Spleen (tissue), 11 donors: ENCODE data around the gene SPINT2. TPM values are rescaled to one million over a fixed set of nuclear protein-coding genes. Genes with fewer than 3 reads are reported as not detected.

Experiments
- DNase-seq: peaks from one replicate; pipeline ENCODE4 v3.0.0-alpha.2; 2020
- H3K27ac ChIP-seq, 8 donors: fragments of 200-600 bp; sonication (generic) in 7 of 8; 1 replicate in 4 of 8; 2 replicates in 4 of 8; pipeline versions ENCODE4 v1.5.0 to v1.8.0; 2016 to 2021; ENCODE audit warnings: inconsistent platforms in 4 of 8, mild to moderate bottlenecking in 4 of 8, moderate library complexity in 1 of 8
- H3K27me3 ChIP-seq, 7 donors: fragments of 200-600 bp; sonication (generic) in 6 of 7; replicated peaks in 1 of 7; 1 replicate in 4 of 7; 2 replicates in 3 of 7; pipeline versions ENCODE4 v1.5.0 to v1.8.0; 2016 to 2021; ENCODE audit warnings: inconsistent platforms in 3 of 7, mild to moderate bottlenecking in 1 of 7
- H3K36me3 ChIP-seq, 6 donors: fragments of 200-600 bp; sonication (generic) in 5 of 6; 1 replicate in 4 of 6; 2 replicates in 2 of 6; pipeline versions ENCODE4 v1.5.0 to v1.8.0; 2016 to 2021; ENCODE audit warnings: inconsistent platforms in 2 of 6
- H3K4me1 ChIP-seq, 6 donors: fragments of 200-600 bp; sonication (generic) in 5 of 6; 1 replicate in 3 of 6; 2 replicates in 3 of 6; pipeline versions ENCODE4 v1.5.0 to v1.8.0; 2016 to 2021; ENCODE audit warnings: inconsistent platforms in 3 of 6
- H3K4me3 ChIP-seq, 8 donors: fragments of 200-600 bp; sonication (generic) in 7 of 8; 1 replicate in 4 of 8; 2 replicates in 4 of 8; pipeline versions ENCODE4 v1.5.0 to v1.8.0; 2016 to 2021; ENCODE audit warnings: inconsistent platforms in 4 of 8, mild to moderate bottlenecking in 4 of 8, moderate library complexity in 2 of 8
- H3K9me3 ChIP-seq, 8 donors: fragments of 200-600 bp; sonication (generic) in 7 of 8; 1 replicate in 4 of 8; 2 replicates in 4 of 8; pipeline versions ENCODE4 v1.5.0 to v1.8.0; 2016 to 2021; ENCODE audit warnings: inconsistent platforms in 4 of 8
- CTCF ChIP-seq, 11 experiments: fragments of 200-600 bp in 7 of 11; fragments of 450-650 bp in 4 of 11; sonication (generic) in 4 of 11; IDR thresholded peaks in 8 of 11; conservative IDR thresholded peaks in 3 of 11; 1 replicate in 7 of 11; 2 replicates in 4 of 11; pipeline versions ENCODE4 v1.4.0 to v1.8.0; 2016 to 2021; ENCODE audit warnings: antibody characterized with exemption in 11 of 11, inconsistent platforms in 4 of 11, mild to moderate bottlenecking in 1 of 11
- POLR2A ChIP-seq, 3 donors: fragments of 450-650 bp; IDR thresholded peaks; one replicate each; pipeline ENCODE4 v1.5.1; 2017; ENCODE audit warnings: antibody characterized with exemption in 3 of 3, mild to moderate bottlenecking in 1 of 3
- POLR2AphosphoS5 ChIP-seq, 3 donors: sonication (generic); formaldehyde crosslinking; IDR thresholded peaks; one replicate each; pipeline ENCODE4 v1.5.1; 2017; ENCODE audit warnings: antibody characterized with exemption in 3 of 3
- WGBS, 5 donors: extraction: QIAGEN DNeasy Blood & Tissue Kit in 3 of 5; methylation state at CpG; one replicate each; pipeline versions ENCODE4 v1.1.5 to v1.1.7; 2013 to 2018; 5-methylcytosine and 5-hydroxymethylcytosine counted together
- intact Hi-C: fragments of 100-400 bp; cut with DNase I; formaldehyde crosslinking; loops from one replicate; pipeline ENCODE4 v1.15.0; 2023; ENCODE audit warnings: low total_unique reads
- polyA plus RNA-seq, 3 donors: library from polyadenylated mRNA; stranded (reverse); fragments of 200-250 nt; gene quantifications; one replicate each; pipeline ENCODE4 v1.2.1, GENCODE V29; 2013
- total RNA-seq, 7 donors: library from RNA; depleted of rRNA in 3 of 7; stranded (reverse); fragments of >200 nt in 3 of 7; fragmentation: NEBNext Ultra II Directional in 4 of 7; extraction: Animal tissue kit (Norgen Biotek cat#: 25700) in 4 of 7; gene quantifications; one replicate each; pipeline versions ENCODE4 v1.1.0 to v1.2.1, GENCODE V29; 2016 to 2021
- donor health status: healthy with polysubstance abuse.
- donor health status: DM: no; HTN: no; CAD: no; lungs with moderate emphysema.
- donor health status: DM: no; HTN: no; CAD: no.
- donor health status: Bipolar disorder and iron deficiency.
- donor health status: healthy.
- donor health status: DM: no; HTN: no; CAD: no.
- donor health status: DM: yes; HTN: yes; CAD: no.

SPINT2 gene
- total and polyA plus RNA-seq, 10 donors, result 41.2 to 87.8 (median 64.4) TPM

- H3K27ac ChIP-seq, result no peak overlapping the region
- peaks cover 0 to 68% (median 37%) of the 10 kb centered on the region in 6 donors for H3K36me3 ChIP-seq
- no peak overlapping the region for H3K4me3 ChIP-seq
- intact Hi-C loops, result no loop called here
- no peaks in the 10 kb centered on the region for H3K27me3 ChIP-seq
- WGBS, 5 donors, result 85 to 98% (median 90%) methylated on average over 3 of the region's 3 CpGs
- TF ChIP-seq POLR2AphosphoS5 (IDR thresholded peaks at IDR 0.05) (no peak), POLR2A (IDR thresholded peaks at IDR 0.05) (no peak), CTCF (IDR thresholded peaks at IDR 0.05 in 8 of 11, conservative IDR thresholded peaks at IDR 0.05 in 3 of 11) (no peak)
- peaks cover 0 to 29% (median 9%) of the 10 kb centered on the region in 6 donors for H3K4me1 ChIP-seq
- H3K9me3 ChIP-seq, result no peaks in the 10 kb centered on the region
- DNase-seq, result no peak
Measured at GRCh38 chr19:38306236-38306635, 41.9 kb downstream of the SPINT2 start.

GRCh38 chr19:38307076-38307475, 42.7 kb downstream of the SPINT2 start:
- Histone ChIP-seq H3K9me3 (no peaks in the 10 kb centered on the region), H3K27ac (no peak overlapping the region), H3K4me3 (no peak overlapping the region), H3K4me1 (peaks cover 0 to 29% (median 9%) of the 10 kb centered on the region in 6 donors), H3K36me3 (peaks cover 0 to 68% (median 37%) of the 10 kb centered on the region in 6 donors), H3K27me3 (no peaks in the 10 kb centered on the region)
- WGBS, 5 donors, result 95 to 100% (median 100%) methylated on average over 3 to 4 of the region's 4 CpGs
- intact Hi-C loops, result no loop called here
- DNase-seq, result no peak
- TF ChIP-seq POLR2A (IDR thresholded peaks at IDR 0.05) (no peak), POLR2AphosphoS5 (IDR thresholded peaks at IDR 0.05) (no peak), CTCF (IDR thresholded peaks at IDR 0.05 in 8 of 11, conservative IDR thresholded peaks at IDR 0.05 in 3 of 11) (no peak)

- WGBS, 5 donors, result 87 to 91% (median 90%) methylated on average over 3 to 8 of the region's 8 CpGs
- intact Hi-C loops, result no loop called here
- TF ChIP-seq POLR2AphosphoS5 (IDR thresholded peaks at IDR 0.05) (no peak), POLR2A (IDR thresholded peaks at IDR 0.05) (no peak), CTCF (IDR thresholded peaks at IDR 0.05 in 8 of 11, conservative IDR thresholded peaks at IDR 0.05 in 3 of 11) (no peak)
- Histone ChIP-seq H3K9me3 (no peaks in the 10 kb centered on the region), H3K36me3 (peaks cover 0 to 68% (median 37%) of the 10 kb centered on the region in 6 donors), H3K4me3 (no peak overlapping the region), H3K4me1 (peaks cover 0 to 34% (median 11%) of the 10 kb centered on the region in 6 donors), H3K27me3 (no peaks in the 10 kb centered on the region), H3K27ac (no peak overlapping the region)
- DNase-seq, result no peak
Measured at GRCh38 chr19:38307597-38307996, 43.2 kb downstream of the SPINT2 start.

- intact Hi-C loops, result no loop called here
- Histone ChIP-seq H3K27ac (no peak overlapping the region), H3K27me3 (no peaks in the 10 kb centered on the region), H3K4me3 (no peak overlapping the region), H3K9me3 (no peaks in the 10 kb centered on the region), H3K36me3 (peaks cover 0 to 66% (median 37%) of the 10 kb centered on the region in 6 donors), H3K4me1 (peaks cover 0 to 38% (median 11%) of the 10 kb centered on the region in 6 donors)
- WGBS, 5 donors, result 82 to 93% (median 87%) methylated on average over 12 of the region's 12 CpGs
- TF ChIP-seq CTCF (IDR thresholded peaks at IDR 0.05 in 8 of 11, conservative IDR thresholded peaks at IDR 0.05 in 3 of 11) (no peak), POLR2AphosphoS5 (IDR thresholded peaks at IDR 0.05) (no peak), POLR2A (IDR thresholded peaks at IDR 0.05) (no peak)
- no peak for DNase-seq
Measured at GRCh38 chr19:38308006-38308766, 43.8 kb downstream of the SPINT2 start.
